GM12891 (cell line): ENCODE results near the gene TRMT6.

Source experiments
- POLR2A ChIP-seq: IDR thresholded peaks from 2 replicates; pipeline ENCODE4 v1.6.1; 2011; ENCODE audit warnings: low read depth, low read length, control low read depth
- POLR2AphosphoS5 ChIP-seq: IDR thresholded peaks from 2 replicates; pipeline ENCODE4 v1.6.1; 2011; ENCODE audit warnings: low read depth, low read length, control low read depth
- SPI1 ChIP-seq: IDR thresholded peaks from 2 replicates; pipeline ENCODE4 v1.6.1; 2011; ENCODE audit warnings: low read depth, low read length, control low read depth

GRCh38 chr20:5928836-5929715, 21.3 kb downstream of the TRMT6 start:
- TF ChIP-seq POLR2A (no peak), POLR2AphosphoS5 (no peak), SPI1 (no peak)
